Upper lobe of left lung (tissue), 4 donors: Measurements from ENCODE around the gene MUL1.

Experiments used
- POLR2A ChIP-seq, 4 donors: fragments of 450-650 bp; IDR thresholded peaks; one replicate each; pipeline ENCODE4 v1.5.1; 2016 to 2017; ENCODE audit warnings: antibody characterized with exemption in 4 of 4, mild to moderate bottlenecking in 2 of 4
- TF ChIP-seq, protein P1 (sequence below), 6 experiments: fragments of 450-650 bp in 4 of 6; fragments of 200-600 bp in 2 of 6; sonication (generic) in 2 of 6; IDR thresholded peaks; one replicate each; pipeline ENCODE4 v1.5.1; 2016 to 2019; ENCODE audit warnings: antibody characterized with exemption in 6 of 6

GRCh38 chr1:20479840-20480239 lies 28.1 kb downstream of the MUL1 start:
- TF ChIP-seq, protein P1, sequence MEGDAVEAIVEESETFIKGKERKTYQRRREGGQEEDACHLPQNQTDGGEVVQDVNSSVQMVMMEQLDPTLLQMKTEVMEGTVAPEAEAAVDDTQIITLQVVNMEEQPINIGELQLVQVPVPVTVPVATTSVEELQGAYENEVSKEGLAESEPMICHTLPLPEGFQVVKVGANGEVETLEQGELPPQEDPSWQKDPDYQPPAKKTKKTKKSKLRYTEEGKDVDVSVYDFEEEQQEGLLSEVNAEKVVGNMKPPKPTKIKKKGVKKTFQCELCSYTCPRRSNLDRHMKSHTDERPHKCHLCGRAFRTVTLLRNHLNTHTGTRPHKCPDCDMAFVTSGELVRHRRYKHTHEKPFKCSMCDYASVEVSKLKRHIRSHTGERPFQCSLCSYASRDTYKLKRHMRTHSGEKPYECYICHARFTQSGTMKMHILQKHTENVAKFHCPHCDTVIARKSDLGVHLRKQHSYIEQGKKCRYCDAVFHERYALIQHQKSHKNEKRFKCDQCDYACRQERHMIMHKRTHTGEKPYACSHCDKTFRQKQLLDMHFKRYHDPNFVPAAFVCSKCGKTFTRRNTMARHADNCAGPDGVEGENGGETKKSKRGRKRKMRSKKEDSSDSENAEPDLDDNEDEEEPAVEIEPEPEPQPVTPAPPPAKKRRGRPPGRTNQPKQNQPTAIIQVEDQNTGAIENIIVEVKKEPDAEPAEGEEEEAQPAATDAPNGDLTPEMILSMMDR (IDR thresholded peaks at IDR 0.05), result no peak
- TF ChIP-seq POLR2A (IDR thresholded peaks at IDR 0.05), result no peak
